K562 (cell line): Measurements from ENCODE around the gene SIX3. TPM values are rescaled to one million over a fixed set of nuclear protein-coding genes. Genes with fewer than 3 reads are reported as not detected.

Experiments
- ATAC-seq: fragments of 200-7000 bp; cut with Tn5 transposase; 3 replicates; pipeline ENCODE4 v1.9.1; 2020; ENCODE audit warnings: moderate library complexity
- BruUV-seq: library from RNA; stranded (reverse); fragments of 400-500 nt; replicated peaks from 2 replicates; lab custom pipeline; 2021; lab: Mats Ljungman, UMichigan
- CTCF ChIA-PET: fragments of 300-600 bp; formaldehyde crosslinking; extraction: SDS; loops from one replicate; lab custom pipeline; 2021; ENCODE audit warnings: low intra/inter-chr PET ratio; lab: Yijun Ruan, JAX
- POLR2A ChIA-PET: fragments of 300-600, 350-650 bp; sonication (Branson Sonifier 250); formaldehyde crosslinking; extraction: SDS; loops from one replicate; lab custom pipeline; 2021; ENCODE audit warnings: antibody characterized with exemption, inconsistent platforms; lab: Yijun Ruan, JAX
- DNase-seq, 4 experiments: peaks; one replicate each; pipeline versions ENCODE4 v3.0.0 to v3.0.0-alpha.2; 2011 to 2018; ENCODE audit warnings: low spot score in 3 of 4, mixed read lengths in 3 of 4; ENCODE audit errors: extremely low read depth in 1 of 4
- FAIRE-seq: peaks from 2 replicates; lab custom pipeline; 2011; peaks lifted over from hg19 to GRCh38; lab: Jason Lieb, UNC
- H2AFZ ChIP-seq: 2 replicates; pipeline ENCODE4 v1.6.0; 2011; ENCODE audit warnings: low read depth, low read length, control low read depth, inconsistent platforms
- H3K27ac ChIP-seq: fragments of 200-600 bp; 3 replicates; pipeline ENCODE4 v1.8.0; 2011; ENCODE audit warnings: low read depth, mild to moderate bottlenecking, control low read depth, inconsistent platforms, low read length, moderate library complexity, mixed read lengths; ENCODE audit errors: extremely low read depth
- H3K27me3 ChIP-seq, 2 experiments: fragments of 300-600 bp in 1 of 2; 2 replicates in 1 of 2; 3 replicates in 1 of 2; pipeline versions ENCODE4 v1.6.0 to v1.8.0; 2011; ENCODE audit warnings: inconsistent platforms in 2 of 2, low read length in 2 of 2, mild to moderate bottlenecking in 1 of 2, mixed read lengths in 1 of 2, moderate library complexity in 1 of 2; ENCODE audit not compliant: control insufficient read depth in 2 of 2, insufficient read depth in 2 of 2
- H3K36me3 ChIP-seq: fragments of 300-600 bp; 3 replicates; pipeline ENCODE4 v1.8.0; 2011; ENCODE audit warnings: mild to moderate bottlenecking, low read length, inconsistent platforms; ENCODE audit not compliant: control insufficient read depth, insufficient read depth
- H3K4me1 ChIP-seq, 2 experiments: fragments of 200-600 bp in 1 of 2; replicated peaks in 1 of 2; 2 replicates in 1 of 2; 3 replicates in 1 of 2; pipeline versions ENCODE4 v1.5.1 to v1.8.0; 2011; ENCODE audit warnings: inconsistent platforms in 2 of 2, low read length in 2 of 2, mild to moderate bottlenecking in 1 of 2, mixed read lengths in 1 of 2, moderate library complexity in 1 of 2; ENCODE audit not compliant: control insufficient read depth in 2 of 2, insufficient read depth in 2 of 2
- H3K4me2 ChIP-seq: 2 replicates; pipeline ENCODE4 v1.6.1; 2011; ENCODE audit warnings: low read length, control low read depth, inconsistent platforms, mixed read lengths; ENCODE audit not compliant: insufficient read depth
- H3K4me3 ChIP-seq: fragments of 200-600 bp; sonication (generic), shearing (Covaris generic); 2 replicates; pipeline ENCODE4 v1.5.1; 2016; ENCODE audit warnings: control low read depth, inconsistent platforms
- H3K79me2 ChIP-seq: fragments of 200-600 bp; 3 replicates; pipeline ENCODE4 v1.8.0; 2011; ENCODE audit warnings: low read length, inconsistent platforms; ENCODE audit not compliant: control insufficient read depth, insufficient read depth
- H3K9ac ChIP-seq, 2 experiments: 2 replicates each; pipeline versions ENCODE4 v1.6.0 to v1.6.1; 2011; ENCODE audit warnings: low read depth in 2 of 2, low read length in 2 of 2, control low read depth in 1 of 2, inconsistent platforms in 1 of 2, mild to moderate bottlenecking in 1 of 2, mixed read lengths in 1 of 2; ENCODE audit not compliant: insufficient read depth in 1 of 2
- H3K9me1 ChIP-seq: one replicate; pipeline ENCODE4 v1.6.0; 2011; ENCODE audit warnings: inconsistent platforms, mild to moderate bottlenecking, low read length, moderate library complexity; ENCODE audit not compliant: control insufficient read depth, insufficient read depth
- H3K9me3 ChIP-seq: replicated peaks from 2 replicates; pipeline ENCODE4 v1.5.1; 2011; ENCODE audit warnings: low read depth, low read length, inconsistent platforms; ENCODE audit not compliant: control insufficient read depth, insufficient read depth
- H4K20me1 ChIP-seq: replicated peaks from 2 replicates; pipeline ENCODE4 v1.6.1; 2011; ENCODE audit warnings: low read length, inconsistent platforms, mixed read lengths; ENCODE audit not compliant: control insufficient read depth, insufficient read depth
- AFF1 ChIP-seq, 2 experiments: fragments of 450-650 bp; IDR thresholded peaks; 2 replicates each; pipeline ENCODE4 v1.6.1; 2018; ENCODE audit warnings: mild to moderate bottlenecking in 2 of 2, low read depth in 1 of 2; ENCODE audit not compliant: partially characterized antibody in 2 of 2
- CC2D1A ChIP-seq: fragments of 450-650 bp; IDR thresholded peaks from 2 replicates; pipeline ENCODE4 v1.6.1; 2017; ENCODE audit warnings: mild to moderate bottlenecking
- CREB3 ChIP-seq: fragments of 450-650 bp; conservative IDR thresholded peaks from 2 replicates; pipeline ENCODE4 v1.6.1; 2016; ENCODE audit warnings: missing genetic modification characterization, low read depth, mild to moderate bottlenecking, missing compliant biosample characterization, moderate library complexity
- GATA2 ChIP-seq: sonication (generic); formaldehyde crosslinking; IDR thresholded peaks from 2 replicates; pipeline ENCODE4 v1.4.0; 2020; ENCODE audit warnings: mild to moderate bottlenecking, missing genetic modification reagents
- GMEB1 ChIP-seq: fragments of 250-450 bp; sonication (Bioruptor Pico); IDR thresholded peaks from 2 replicates; pipeline ENCODE4 v1.4.0; 2020; ENCODE audit warnings: mild to moderate bottlenecking
- HDAC6 ChIP-seq: IDR thresholded peaks from 2 replicates; pipeline ENCODE4 v1.6.1; 2012; ENCODE audit warnings: low read depth, mild to moderate bottlenecking, control low read depth, inconsistent platforms, low read length, moderate library complexity
- HMG20B ChIP-seq: fragments of 250-450 bp; sonication (Bioruptor Pico); IDR thresholded peaks from 2 replicates; pipeline ENCODE4 v1.5.0; 2021; ENCODE audit warnings: mild to moderate bottlenecking
- JUNB ChIP-seq: fragments of 450-650 bp; formaldehyde crosslinking; conservative IDR thresholded peaks from 2 replicates; pipeline ENCODE4 v1.4.0; 2020; ENCODE audit warnings: mild to moderate bottlenecking
- KLF1 ChIP-seq: fragments of 450-650 bp; IDR thresholded peaks from 2 replicates; pipeline ENCODE4 v1.6.1; 2016; ENCODE audit warnings: missing genetic modification characterization, missing compliant biosample characterization
- NBN ChIP-seq: fragments of 450-650 bp; IDR thresholded peaks from 2 replicates; pipeline ENCODE4 v1.6.1; 2016; ENCODE audit warnings: low read depth, mild to moderate bottlenecking
- NELFE ChIP-seq: IDR thresholded peaks from 2 replicates; pipeline ENCODE4 v1.6.1; 2011; ENCODE audit warnings: mild to moderate bottlenecking; ENCODE audit not compliant: insufficient read depth, insufficient read length
- NFIC ChIP-seq: fragments of 450-650 bp; IDR thresholded peaks from 2 replicates; pipeline ENCODE4 v1.6.1; 2017; ENCODE audit warnings: mild to moderate bottlenecking, inconsistent platforms
- RBM25 ChIP-seq: fragments of 200-400 bp; formaldehyde crosslinking; IDR thresholded peaks from 2 replicates; pipeline ENCODE4 v1.6.1; 2018; ENCODE audit warnings: low read length, low read depth, moderate library complexity; ENCODE audit not compliant: severe bottlenecking
- SIN3B ChIP-seq: fragments of 450-650 bp; IDR thresholded peaks from 2 replicates; pipeline ENCODE4 v1.6.1; 2017; ENCODE audit warnings: low read depth, mild to moderate bottlenecking, moderate library complexity
- SMARCC2 ChIP-seq: fragments of 450-650 bp; IDR thresholded peaks from 2 replicates; pipeline ENCODE4 v1.6.1; 2017; ENCODE audit warnings: antibody characterized with exemption, moderate library complexity, mild to moderate bottlenecking, low read depth
- SRSF9 ChIP-seq: fragments of 200-400 bp; formaldehyde crosslinking; IDR thresholded peaks from 2 replicates; pipeline ENCODE4 v1.6.1; 2017; ENCODE audit warnings: low read depth, low read length, borderline replicate concordance
- ZNF146 ChIP-seq: IDR thresholded peaks from one replicate; pipeline ENCODE4 v1.6.1; 2018; ENCODE audit warnings: missing compliant biosample characterization; ENCODE audit not compliant: unreplicated experiment
- WGBS: fragments of 100-300 bp; shearing (Covaris generic); methylation state at CpG from one replicate; pipeline ENCODE4 v1.1.6; 2016; ENCODE audit warnings: low coverage, mixed read lengths; ENCODE audit not compliant: insufficient coverage; ENCODE audit errors: missing lambda C conversion rate; 5-methylcytosine and 5-hydroxymethylcytosine counted together
- in situ Hi-C: fragments of 300-500 bp; cut with MboI; formaldehyde crosslinking; loops from 4 replicates; pipeline ENCODE4 v1.15.0; 2018; ENCODE audit warnings: inconsistent platforms, mixed read lengths
- intact Hi-C: fragments of 100-400 bp; cut with micrococcal nuclease; formaldehyde crosslinking; loops from 2 replicates; pipeline ENCODE4 v1.14.2; 2022
- polyA plus RNA-seq, 8 experiments: library from polyadenylated mRNA; depleted of rRNA in 4 of 8; stranded (reverse) in 5 of 8; unstranded in 3 of 8; fragments of >200 nt; fragmentation: Nextera tagmentation in 2 of 8; fragmentation: Illumina TruSeq in 1 of 8; extraction: Ambion mirVana in 2 of 8; extraction: Trizol in 1 of 8; gene quantifications; 2 replicates each; pipeline versions ENCODE4 v1.2.1 to v1.2.3, GENCODE V29; 2011 to 2014; ENCODE audit warnings: inconsistent platforms in 1 of 8, missing spikeins in 1 of 8
- total RNA-seq, 7 experiments: library from RNA; depleted of rRNA in 6 of 7; stranded (reverse); fragments of >200 nt in 6 of 7; fragmentation: Illumina TruSeq in 2 of 7; extraction: Trizol in 2 of 7; gene quantifications; 2 replicates each; pipeline versions ENCODE4 v1.2.1 to v1.2.3, GENCODE V29; 2011 to 2021; ENCODE audit warnings: low replicate concordance in 1 of 7

Gene SIX3
- total and polyA plus RNA-seq, 9 of the 15 experiments (the other 6 are each of a cell fraction or from before 2014, with no cell fraction given), result not detected

DNA sequence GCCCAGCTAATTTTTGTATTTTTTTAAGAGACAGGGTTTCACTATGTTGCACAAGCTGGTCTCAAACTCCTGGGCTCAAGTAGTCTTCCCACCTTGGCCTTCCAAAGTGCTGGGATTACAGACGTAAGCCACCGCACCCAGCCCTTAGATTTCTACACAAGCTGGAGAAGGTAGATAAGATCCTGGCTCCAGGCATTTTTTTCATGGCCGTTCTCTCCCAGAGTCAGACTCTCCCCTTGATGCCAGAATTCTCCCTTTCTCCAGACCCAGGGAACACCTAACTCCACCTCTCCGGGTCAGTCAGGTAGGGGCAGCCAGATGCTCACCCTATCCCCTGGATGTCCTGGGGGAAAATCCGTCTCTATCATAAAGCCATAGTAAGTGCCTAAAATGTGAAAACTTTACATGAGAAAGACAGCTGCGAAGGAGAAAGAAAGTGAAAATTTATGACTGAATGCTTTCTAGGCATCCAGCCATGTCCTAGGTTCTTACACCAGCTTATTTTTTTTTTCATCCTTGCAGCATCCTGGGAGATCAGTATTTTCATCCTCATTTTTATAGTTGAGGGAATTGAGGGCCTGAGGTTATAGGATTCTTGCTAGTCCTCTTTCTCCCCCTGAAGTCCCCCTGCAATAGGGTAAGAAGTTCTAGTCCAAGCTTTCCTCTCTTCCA is 16.3 kb downstream of the SIX3 start:
- no peak overlapping the region for H3K9ac ChIP-seq
- peaks cover 0 to 17% of the 10 kb centered on the region in 2 experiments; a peak in 3 of 5 replicates for H3K4me1 ChIP-seq
- no peaks in the 10 kb centered on the region for H3K9me3 ChIP-seq
- peaks cover 11% of the 10 kb centered on the region for H4K20me1 ChIP-seq
- WGBS, result under 1% methylated on average over 6 of the region's 6 CpGs
- DNase-seq (no peak), FAIRE-seq (no peak), ATAC-seq (no peak)
- no peak overlapping the region for H3K27ac ChIP-seq
- peaks cover 16 to 70% of the 10 kb centered on the region in 2 experiments; a peak in 4 of 5 replicates for H3K27me3 ChIP-seq
- ChIA-PET CTCF (no interaction called here), POLR2A (interaction anchor here (0.6 to 1.5 kb wide), 2 partner anchors 12 to 15 kb away, joined by 3 to 4 read pairs; no protein-coding TSS in a partner anchor)
- no peaks in the 10 kb centered on the region for H3K79me2 ChIP-seq
- no peak overlapping the region for H2AFZ ChIP-seq
- intact Hi-C loops, result loop anchor here (5.0 kb wide), 2 partner anchors 715 to 1080 kb away; no protein-coding TSS in a partner anchor
- no peak overlapping the region for H3K4me2 ChIP-seq
- H3K36me3 ChIP-seq, result no peaks in the 10 kb centered on the region
- BruUV-seq, result no TSS peak
- no peak overlapping the region for H3K4me3 ChIP-seq
- in situ Hi-C loops, result no loop called here
- no peaks in the 10 kb centered on the region for H3K9me1 ChIP-seq
- TF ChIP-seq JUNB (no peak), SIN3B (no peak), NFIC (no peak), NBN (no peak), RBM25 (no peak), GATA2 (CRISPR knock-in tag) (no peak), CREB3 (tag) (no peak), KLF1 (tag) (no peak), AFF1 (IDR thresholded peaks at IDR 0.05; ENCODE audit: low read depth in 1 of 2, partially characterized antibody in 2 of 2) (no peak), ZNF146 (no peak), CC2D1A (no peak), SMARCC2 (no peak), GMEB1 (CRISPR knock-in tag) (no peak), SRSF9 (no peak), NELFE (no peak), HDAC6 (no peak), HMG20B (CRISPR knock-in tag) (no peak)
